GM18861 (cell line): ENCODE data around the gene RGS6.

Experiments used
- ATAC-seq: cut with Tn5 transposase; IDR thresholded peaks from one replicate; pipeline ENCODE4 v1.9.1; 2021; ENCODE audit not compliant: unreplicated experiment

The RGS6 gene

GRCh38 chr14:72488514-72488913, 556.3 kb downstream of the RGS6 start:
- ATAC-seq: no peak

- ATAC-seq: no peak
Measured at GRCh38 chr14:72492196-72492595, 560.0 kb downstream of the RGS6 start.

GRCh38 chr14:72495668-72496067, 563.4 kb downstream of the RGS6 start:
- ATAC-seq: no peak

- no peak for ATAC-seq
Measured at GRCh38 chr14:72498646-72499045, 566.4 kb downstream of the RGS6 start.

- ATAC-seq: no peak
Measured at GRCh38 chr14:72499746-72500145, 567.5 kb downstream of the RGS6 start.

GRCh38 chr14:72500234-72500838, 568.1 kb downstream of the RGS6 start:
- ATAC-seq: no peak

GRCh38 chr14:72501439-72501838, 569.2 kb downstream of the RGS6 start:
- no peak for ATAC-seq

GRCh38 chr14:72503271-72503670, 571.0 kb downstream of the RGS6 start:
- no peak for ATAC-seq

- ATAC-seq: no peak
Measured at GRCh38 chr14:72503696-72504368, 571.6 kb downstream of the RGS6 start.

- ATAC-seq: no peak
Measured at GRCh38 chr14:72510566-72510965, 578.3 kb downstream of the RGS6 start.

- ATAC-seq: no peak
Measured at GRCh38 chr14:72512281-72512680, 580.1 kb downstream of the RGS6 start.

- no peak for ATAC-seq
Measured at GRCh38 chr14:72512925-72513324, 580.7 kb downstream of the RGS6 start.

- no peak for ATAC-seq
Measured at GRCh38 chr14:72513346-72513745, 581.1 kb downstream of the RGS6 start.

- ATAC-seq: no peak
Measured at GRCh38 chr14:72513965-72514659, 581.9 kb downstream of the RGS6 start.

- no peak for ATAC-seq
Measured at GRCh38 chr14:72514660-72515025, 582.4 kb downstream of the RGS6 start.

GRCh38 chr14:72515779-72516770, 583.8 kb downstream of the RGS6 start:
- ATAC-seq: no peak

GRCh38 chr14:72516936-72517700, 584.9 kb downstream of the RGS6 start:
- ATAC-seq: no peak

- ATAC-seq: no peak
Measured at GRCh38 chr14:72517736-72518135, 585.5 kb downstream of the RGS6 start.

GRCh38 chr14:72518809-72519377, 586.7 kb downstream of the RGS6 start:
- no peak for ATAC-seq

GRCh38 chr14:72519543-72519942, 587.3 kb downstream of the RGS6 start:
- ATAC-seq: no peak
